Tongue (tissue), 2 donors: ENCODE measurements around the gene FOXC1. TPM values are rescaled to one million over a fixed set of nuclear protein-coding genes. Genes with fewer than 3 reads are reported as not detected.

Experiments
- DNase-seq: peaks from one replicate; pipeline ENCODE4 v3.0.0-alpha.2; 2015
- total RNA-seq: library from RNA; depleted of rRNA; stranded (reverse); fragments of >200 nt; gene quantifications from one replicate; pipeline ENCODE4 v1.2.3, GENCODE V29; 2014

FOXC1 gene
- total RNA-seq, 1 donor from 2014 or later: 9.1 TPM

GRCh38 chr6:1600063-1600763 lies 9.5 kb upstream of the FOXC1 start:
- DNase-seq: no peak

- DNase-seq: no peak
Measured at GRCh38 chr6:1600764-1601157, 9.0 kb upstream of the FOXC1 start.

GRCh38 chr6:1601158-1602048 lies 8.3 kb upstream of the FOXC1 start:
- DNase-seq: no peak

- no peak for DNase-seq
Measured at GRCh38 chr6:1602049-1602713, 7.5 kb upstream of the FOXC1 start.

- DNase-seq: peak; percentile 18
Measured at GRCh38 chr6:1603708-1604107, 6.0 kb upstream of the FOXC1 start.

- peak; percentile 80 for DNase-seq
Measured at GRCh38 chr6:1604158-1605003, 5.3 kb upstream of the FOXC1 start.

- peak; percentile 16 for DNase-seq
Measured at GRCh38 chr6:1605004-1605892, 4.5 kb upstream of the FOXC1 start.

- DNase-seq: no peak
Measured at GRCh38 chr6:1605893-1606779, 3.6 kb upstream of the FOXC1 start.

GRCh38 chr6:1606780-1607515 lies 2.8 kb upstream of the FOXC1 start:
- peak; percentile 22 for DNase-seq

- DNase-seq: peak; percentile 34
Measured at GRCh38 chr6:1607516-1608221, 2.0 kb upstream of the FOXC1 start.

- peak; percentile 32 for DNase-seq
Measured at GRCh38 chr6:1608222-1609040, 1.3 kb upstream of the FOXC1 start.

- DNase-seq: peak; percentile 52
Measured at GRCh38 chr6:1609041-1609647, 571 bp upstream of the FOXC1 start.

GRCh38 chr6:1610497-1611321 lies 994 bp downstream of the FOXC1 start:
- peak; percentile 35 for DNase-seq

- peak; percentile 19 for DNase-seq
Measured at GRCh38 chr6:1611322-1611571, 1.5 kb downstream of the FOXC1 start.

- peak; percentile 57 for DNase-seq
Measured at GRCh38 chr6:1611572-1612298, 2.0 kb downstream of the FOXC1 start.
